Measurements from ENCODE around the gene SHQ1. TPM values are rescaled to one million over a fixed set of nuclear protein-coding genes. Genes with fewer than 3 reads are reported as not detected.

Gene SHQ1
- total and polyA plus RNA-seq, 7 donors: 7.9 to 17.4 (median 9.6) TPM

DNA sequence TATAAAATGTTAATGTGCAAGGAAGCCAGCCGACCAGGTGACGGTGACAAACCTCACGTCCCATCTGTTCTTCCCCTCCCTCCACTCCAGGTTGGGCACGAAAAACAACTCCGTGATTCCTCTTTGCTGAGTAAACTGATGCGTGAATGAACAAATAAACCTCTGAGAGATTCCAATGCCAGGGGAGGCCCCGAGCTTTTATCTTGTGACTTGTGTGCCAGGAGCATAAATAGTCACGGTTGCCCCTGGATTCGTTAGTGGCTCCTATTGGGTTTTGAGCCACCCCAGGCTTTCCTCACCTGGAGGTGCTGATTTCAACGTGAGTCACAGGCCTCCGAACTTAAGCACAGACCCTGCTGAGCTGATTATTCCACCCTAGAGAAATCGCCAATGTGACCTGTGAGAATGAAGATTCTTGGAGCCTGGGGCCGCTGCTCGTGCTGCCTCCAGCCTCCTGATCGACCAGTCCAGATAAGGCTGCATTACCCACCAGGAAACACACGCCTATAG is 119.2 kb downstream of the SHQ1 start:
- Histone ChIP-seq H3K36me3 (no peaks in the 10 kb centered on the region), H3K4me3 (no peak overlapping the region), H3K27me3 (no peaks in the 10 kb centered on the region), H3K27ac (no peak overlapping the region), H3K4me1 (no peaks in the 10 kb centered on the region), H3K9me3 (peaks cover 0 to 5% (median 3%) of the 10 kb centered on the region in 4 donors)
- DNase-seq: no peak
- 70 to 82% methylated on average over 16 of the region's 16 CpGs for WGBS, 2 donors
- intact Hi-C loops (cut with DNase I): no loop called here
- TF ChIP-seq, protein P1, sequence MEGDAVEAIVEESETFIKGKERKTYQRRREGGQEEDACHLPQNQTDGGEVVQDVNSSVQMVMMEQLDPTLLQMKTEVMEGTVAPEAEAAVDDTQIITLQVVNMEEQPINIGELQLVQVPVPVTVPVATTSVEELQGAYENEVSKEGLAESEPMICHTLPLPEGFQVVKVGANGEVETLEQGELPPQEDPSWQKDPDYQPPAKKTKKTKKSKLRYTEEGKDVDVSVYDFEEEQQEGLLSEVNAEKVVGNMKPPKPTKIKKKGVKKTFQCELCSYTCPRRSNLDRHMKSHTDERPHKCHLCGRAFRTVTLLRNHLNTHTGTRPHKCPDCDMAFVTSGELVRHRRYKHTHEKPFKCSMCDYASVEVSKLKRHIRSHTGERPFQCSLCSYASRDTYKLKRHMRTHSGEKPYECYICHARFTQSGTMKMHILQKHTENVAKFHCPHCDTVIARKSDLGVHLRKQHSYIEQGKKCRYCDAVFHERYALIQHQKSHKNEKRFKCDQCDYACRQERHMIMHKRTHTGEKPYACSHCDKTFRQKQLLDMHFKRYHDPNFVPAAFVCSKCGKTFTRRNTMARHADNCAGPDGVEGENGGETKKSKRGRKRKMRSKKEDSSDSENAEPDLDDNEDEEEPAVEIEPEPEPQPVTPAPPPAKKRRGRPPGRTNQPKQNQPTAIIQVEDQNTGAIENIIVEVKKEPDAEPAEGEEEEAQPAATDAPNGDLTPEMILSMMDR (IDR thresholded peaks at IDR 0.05): no peak
- TF ChIP-seq POLR2A (IDR thresholded peaks at IDR 0.05) (no peak), POLR2AphosphoS5 (IDR thresholded peaks at IDR 0.05) (no peak), EP300 (IDR thresholded peaks at IDR 0.05) (no peak)

DNA sequence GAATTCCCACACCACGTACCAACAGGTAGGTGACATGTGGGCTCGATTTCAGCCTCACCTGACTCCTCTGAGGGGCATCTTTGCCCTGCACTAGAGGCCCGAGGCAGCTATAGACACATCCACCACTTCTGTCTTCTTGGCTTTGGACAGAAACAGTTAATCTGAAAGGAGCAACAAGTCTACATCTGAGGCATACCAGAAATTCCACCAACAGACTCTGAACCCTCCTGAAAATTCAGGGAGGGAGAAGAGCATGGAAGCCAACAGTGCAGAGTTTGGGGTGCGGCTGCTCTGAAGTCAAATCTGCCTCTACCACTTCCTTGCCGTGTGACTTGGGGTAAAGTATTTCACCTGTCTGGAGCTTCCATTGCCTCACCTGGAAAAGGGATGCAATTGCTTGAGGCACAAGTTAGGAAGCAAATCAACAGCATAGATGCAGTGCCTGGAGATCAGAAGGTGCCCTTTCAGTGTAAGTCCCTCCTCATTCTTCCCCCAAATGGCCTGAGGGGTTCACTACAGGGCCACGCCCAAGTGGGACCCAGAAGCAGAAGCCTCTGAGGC is 119.8 kb downstream of the SHQ1 start:
- Histone ChIP-seq H3K27me3 (no peaks in the 10 kb centered on the region), H3K4me1 (no peaks in the 10 kb centered on the region), H3K4me3 (no peak overlapping the region), H3K36me3 (no peaks in the 10 kb centered on the region), H3K9me3 (peaks cover 0 to 5% (median 3%) of the 10 kb centered on the region in 4 donors), H3K27ac (no peak overlapping the region)
- TF ChIP-seq POLR2A (IDR thresholded peaks at IDR 0.05): no peak
- TF ChIP-seq EP300 (IDR thresholded peaks at IDR 0.05): no peak
- intact Hi-C loops (cut with DNase I): no loop called here
- WGBS, 2 donors: 87 to 94% methylated on average over 6 of the region's 6 CpGs
- DNase-seq: no peak

DNA sequence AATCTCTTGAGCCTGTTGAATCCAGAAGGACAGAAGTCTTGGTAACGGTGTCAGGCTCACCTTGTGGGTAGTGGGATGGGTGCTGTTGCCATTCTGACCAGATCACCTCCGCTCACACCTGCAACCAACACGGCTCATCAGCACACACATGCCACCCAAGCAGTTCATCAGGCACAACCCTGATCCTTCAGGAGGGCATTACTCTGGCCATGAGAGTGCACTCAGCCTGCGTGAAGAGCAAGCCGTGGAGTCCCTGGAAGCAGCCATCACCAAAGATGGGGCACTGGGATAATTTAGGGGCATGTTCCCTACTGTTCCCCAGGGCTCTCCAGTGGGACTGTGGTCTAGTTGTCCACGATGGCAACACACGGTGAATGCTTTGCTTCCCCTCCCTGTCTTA is 120.5 kb downstream of the SHQ1 start:
- TF ChIP-seq, protein P1 (IDR thresholded peaks at IDR 0.05): no peak
- no peak for TF ChIP-seq EP300 (IDR thresholded peaks at IDR 0.05)
- H3K4me3 ChIP-seq: no peak overlapping the region
- 93 to 95% methylated on average over 7 of the region's 7 CpGs for WGBS, 2 donors
- peaks cover 0 to under 1% (median under 1%) of the 10 kb centered on the region in 4 donors for H3K9me3 ChIP-seq
- H3K27me3 ChIP-seq: no peaks in the 10 kb centered on the region
- no peaks in the 10 kb centered on the region for H3K4me1 ChIP-seq
- no peak overlapping the region for H3K27ac ChIP-seq
- no peaks in the 10 kb centered on the region for H3K36me3 ChIP-seq
- DNase-seq: no peak
- intact Hi-C loops (cut with DNase I): no loop called here

DNA sequence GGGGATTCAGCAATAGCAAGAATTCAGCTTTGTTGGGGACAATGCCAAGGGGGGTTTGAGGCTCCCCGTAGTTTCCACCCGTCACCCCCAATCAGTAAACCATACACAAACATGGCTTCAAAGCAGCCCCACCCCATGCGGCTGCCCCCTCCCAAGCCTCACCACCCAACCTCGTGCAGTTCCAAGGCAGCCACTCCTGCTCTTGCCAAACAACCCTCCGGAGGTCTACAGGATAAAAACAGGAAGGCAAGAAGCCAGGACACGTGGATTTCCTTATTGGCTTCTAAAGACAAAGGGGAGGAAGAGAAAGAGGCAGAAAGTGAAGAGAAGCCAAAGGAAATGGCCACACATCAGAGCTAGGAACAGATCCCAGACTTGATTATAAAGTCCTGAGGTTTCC is 121.1 kb downstream of the SHQ1 start:
- intact Hi-C loops (cut with DNase I): no loop called here
- no peak for TF ChIP-seq EP300 (IDR thresholded peaks at IDR 0.05)
- no peak for TF ChIP-seq POLR2AphosphoS5 (IDR thresholded peaks at IDR 0.05)
- 28 to 53% methylated on average over 6 of the region's 6 CpGs for WGBS, 2 donors

DNA sequence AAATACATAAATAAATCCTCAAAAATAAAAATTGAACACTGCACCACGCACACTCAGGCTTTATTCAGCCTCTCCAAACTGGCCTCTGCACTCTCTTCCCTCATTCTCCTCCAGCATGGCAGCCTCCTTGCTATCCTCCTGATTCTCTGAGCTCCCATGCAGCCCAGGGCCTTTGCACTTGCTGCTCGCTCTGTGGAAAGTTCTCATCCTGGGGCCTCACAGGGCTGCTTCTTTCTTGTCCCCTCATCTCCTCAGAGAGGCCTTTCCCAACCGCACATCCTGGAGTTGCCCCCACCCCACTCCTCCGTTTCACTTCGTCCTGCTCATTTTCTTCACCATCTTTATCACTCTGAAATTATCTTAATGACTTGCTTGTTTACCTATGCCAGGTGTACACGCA is 123.0 kb downstream of the SHQ1 start:
- TF ChIP-seq, protein P1 (IDR thresholded peaks at IDR 0.05): no peak
- no peak for TF ChIP-seq EP300 (IDR thresholded peaks at IDR 0.05)
- no peak for TF ChIP-seq POLR2AphosphoS5 (IDR thresholded peaks at IDR 0.05)
- TF ChIP-seq POLR2A (IDR thresholded peaks at IDR 0.05): no peak
- no peak overlapping the region for H3K4me3 ChIP-seq
- WGBS, 2 donors: 57 to 85% methylated on average over 6 of the region's 6 CpGs
- H3K27me3 ChIP-seq: no peaks in the 10 kb centered on the region
- no peaks in the 10 kb centered on the region for H3K36me3 ChIP-seq
- no peak overlapping the region for H3K27ac ChIP-seq
- DNase-seq: no peak
- no peaks in the 10 kb centered on the region for H3K9me3 ChIP-seq
- no peaks in the 10 kb centered on the region for H3K4me1 ChIP-seq
- intact Hi-C loops (cut with DNase I): no loop called here

More for the DNA sequence above, 121.1 kb downstream of the SHQ1 start:
- DNase-seq: no peak
- no peaks in the 10 kb centered on the region for H3K9me3 ChIP-seq
- H3K27ac ChIP-seq: no peak overlapping the region
- no peaks in the 10 kb centered on the region for H3K27me3 ChIP-seq
- no peaks in the 10 kb centered on the region for H3K36me3 ChIP-seq
- H3K4me3 ChIP-seq: no peak overlapping the region
- no peaks in the 10 kb centered on the region for H3K4me1 ChIP-seq

DNA sequence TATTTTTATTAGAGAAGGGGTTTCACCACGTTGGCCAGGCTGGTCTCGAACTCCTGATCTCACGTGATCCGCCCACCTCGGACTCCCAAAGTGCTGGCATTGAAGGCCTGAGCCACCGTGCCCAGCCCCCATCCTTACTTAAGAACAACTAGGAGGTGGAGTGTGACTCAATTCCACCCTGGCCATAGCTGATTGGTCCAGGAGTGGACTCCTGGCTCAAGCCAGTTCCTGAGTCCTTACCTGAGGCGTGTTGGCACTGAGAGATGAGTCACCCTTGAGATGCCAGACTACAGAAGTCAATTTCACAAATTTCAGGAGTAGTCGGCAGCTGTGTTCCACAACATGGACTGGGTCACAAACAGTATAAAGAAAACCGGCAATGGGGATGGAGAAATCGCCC is 124.2 kb downstream of the SHQ1 start:
- no peak for TF ChIP-seq EP300 (IDR thresholded peaks at IDR 0.05)
- Histone ChIP-seq H3K4me1 (no peaks in the 10 kb centered on the region), H3K36me3 (no peaks in the 10 kb centered on the region), H3K27me3 (no peaks in the 10 kb centered on the region), H3K27ac (no peak overlapping the region), H3K9me3 (no peaks in the 10 kb centered on the region), H3K4me3 (no peak overlapping the region)
- DNase-seq: no peak
- intact Hi-C loops (cut with DNase I): no loop called here
- WGBS, 2 donors: 88 to 90% methylated on average over 10 of the region's 10 CpGs

All from sigmoid colon (tissue), 7 donors.